ENCODE results near the gene NUDCD3. TPM values are rescaled to one million over a fixed set of nuclear protein-coding genes. Genes with fewer than 3 reads are reported as not detected.

NUDCD3 gene
- total RNA-seq, 1 experiment from 2014 or later = 117 TPM

GRCh38 chr7:44380189-44380830 is 110.1 kb downstream of the NUDCD3 start:
- TF ChIP-seq CTCF (IDR thresholded peaks at IDR 0.05) = no peak
- TF ChIP-seq POLR2AphosphoS5 (IDR thresholded peaks at IDR 0.05; ENCODE audit: low read depth, low read length) = peak; percentile 7; the same call in 1 of the 2 replicates
- in situ Hi-C loops (cut with HindIII; ENCODE audit: low pct_unique_long_range_greater_than_20kb, low sequenced_read_pairs) (no loop called here), intact Hi-C loops (cut with micrococcal nuclease; ENCODE audit: unreplicated experiment) (no loop called here)
- no peak overlapping the region for H3K4me3 ChIP-seq (ENCODE audit: low read depth in 2 of 2, low read length in 2 of 2)
- DNase-seq (ENCODE audit: low read depth, low spot score) (no peak), ATAC-seq (no peak)
- no peak overlapping the region for H3K27ac ChIP-seq (ENCODE audit: low read length)
- ChIA-PET POLR2A (no interaction called here), CTCF (no interaction called here)
- no peaks in the 10 kb centered on the region for H3K4me1 ChIP-seq (ENCODE audit: control insufficient read depth, insufficient read depth, low read length)
- H3K36me3 ChIP-seq (ENCODE audit: control insufficient read depth, insufficient read depth, low read length) = no peaks in the 10 kb centered on the region
- H3K9me3 ChIP-seq (ENCODE audit: control insufficient read depth, insufficient read depth, low read depth, low read length) = no peaks in the 10 kb centered on the region
- no peaks in the 10 kb centered on the region for H3K27me3 ChIP-seq (ENCODE audit: control insufficient read depth, insufficient read depth, low read length)
- no TSS peak for BruUV-seq (replicated peaks)

- H3K9me3 ChIP-seq (ENCODE audit: control insufficient read depth, insufficient read depth, low read depth, low read length) = no peaks in the 10 kb centered on the region
- no peak overlapping the region for H3K4me3 ChIP-seq (ENCODE audit: low read depth in 2 of 2, low read length in 2 of 2)
- CTCF ChIA-PET = no interaction called here
- peak; percentile 42 for ATAC-seq
- no peak for DNase-seq (ENCODE audit: low read depth, low spot score)
- H3K36me3 ChIP-seq (ENCODE audit: control insufficient read depth, insufficient read depth, low read length) = no peaks in the 10 kb centered on the region
- no TSS peak for BruUV-seq (replicated peaks)
- in situ Hi-C loops (cut with HindIII; ENCODE audit: low pct_unique_long_range_greater_than_20kb, low sequenced_read_pairs) = no loop called here
- H3K27ac ChIP-seq (ENCODE audit: low read length) = no peak overlapping the region
- POLR2A ChIA-PET = no interaction called here
- TF ChIP-seq, protein P1, sequence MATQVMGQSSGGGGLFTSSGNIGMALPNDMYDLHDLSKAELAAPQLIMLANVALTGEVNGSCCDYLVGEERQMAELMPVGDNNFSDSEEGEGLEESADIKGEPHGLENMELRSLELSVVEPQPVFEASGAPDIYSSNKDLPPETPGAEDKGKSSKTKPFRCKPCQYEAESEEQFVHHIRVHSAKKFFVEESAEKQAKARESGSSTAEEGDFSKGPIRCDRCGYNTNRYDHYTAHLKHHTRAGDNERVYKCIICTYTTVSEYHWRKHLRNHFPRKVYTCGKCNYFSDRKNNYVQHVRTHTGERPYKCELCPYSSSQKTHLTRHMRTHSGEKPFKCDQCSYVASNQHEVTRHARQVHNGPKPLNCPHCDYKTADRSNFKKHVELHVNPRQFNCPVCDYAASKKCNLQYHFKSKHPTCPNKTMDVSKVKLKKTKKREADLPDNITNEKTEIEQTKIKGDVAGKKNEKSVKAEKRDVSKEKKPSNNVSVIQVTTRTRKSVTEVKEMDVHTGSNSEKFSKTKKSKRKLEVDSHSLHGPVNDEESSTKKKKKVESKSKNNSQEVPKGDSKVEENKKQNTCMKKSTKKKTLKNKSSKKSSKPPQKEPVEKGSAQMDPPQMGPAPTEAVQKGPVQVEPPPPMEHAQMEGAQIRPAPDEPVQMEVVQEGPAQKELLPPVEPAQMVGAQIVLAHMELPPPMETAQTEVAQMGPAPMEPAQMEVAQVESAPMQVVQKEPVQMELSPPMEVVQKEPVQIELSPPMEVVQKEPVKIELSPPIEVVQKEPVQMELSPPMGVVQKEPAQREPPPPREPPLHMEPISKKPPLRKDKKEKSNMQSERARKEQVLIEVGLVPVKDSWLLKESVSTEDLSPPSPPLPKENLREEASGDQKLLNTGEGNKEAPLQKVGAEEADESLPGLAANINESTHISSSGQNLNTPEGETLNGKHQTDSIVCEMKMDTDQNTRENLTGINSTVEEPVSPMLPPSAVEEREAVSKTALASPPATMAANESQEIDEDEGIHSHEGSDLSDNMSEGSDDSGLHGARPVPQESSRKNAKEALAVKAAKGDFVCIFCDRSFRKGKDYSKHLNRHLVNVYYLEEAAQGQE (IDR thresholded peaks at IDR 0.05; ENCODE audit: insufficient read depth in 1 of 2, low read depth in 2 of 2, low read length in 1 of 2) = no peak
- TF ChIP-seq TCF7L2 (IDR thresholded peaks at IDR 0.05; ENCODE audit: low read depth, low read length) (no peak), CTCF (IDR thresholded peaks at IDR 0.05) (no peak), SIN3A (IDR thresholded peaks at IDR 0.05; ENCODE audit: borderline replicate concordance, insufficient read depth, low read depth, low read length) (no peak)
- intact Hi-C loops (cut with micrococcal nuclease; ENCODE audit: unreplicated experiment) = no loop called here
- H3K4me1 ChIP-seq (ENCODE audit: control insufficient read depth, insufficient read depth, low read length) = no peaks in the 10 kb centered on the region
- H3K27me3 ChIP-seq (ENCODE audit: control insufficient read depth, insufficient read depth, low read length) = no peaks in the 10 kb centered on the region
These were observed 110.9 kb downstream of the NUDCD3 start for GRCh38 chr7:44379366-44380188.
